Ovary (tissue), 9 donors: Measurements from ENCODE around the gene SINHCAF. TPM values are rescaled to one million over a fixed set of nuclear protein-coding genes. Genes with fewer than 3 reads are reported as not detected.
A peak's percentile ranks its signal among the peaks of the same experiment; 100 is the strongest.
"Not testable (repeated sequence)": the region's sequence is repeated elsewhere in the genome, so short reads cannot be mapped to it uniquely, and the experiment has no call there.

Experiments used
- DNase-seq, 5 donors: peaks; one replicate each; pipeline ENCODE4 v3.0.0-alpha.2; 2019 to 2020
- H3K27ac ChIP-seq, 2 donors: fragments of 200-600 bp; one replicate each; pipeline versions ENCODE4 v1.5.1 to v1.8.0; 2019 to 2022
- H3K27me3 ChIP-seq: fragments of 200-600 bp; one replicate; pipeline ENCODE4 v1.8.0; 2022
- H3K36me3 ChIP-seq: fragments of 200-600 bp; sonication (generic); one replicate; pipeline ENCODE4 v1.5.1; 2019
- H3K4me1 ChIP-seq: one replicate; pipeline ENCODE4 v1.8.1; 2013; ENCODE audit warnings: mild to moderate bottlenecking, moderate library complexity; ENCODE audit not compliant: insufficient read depth
- H3K4me3 ChIP-seq: fragments of 200-600 bp; sonication (generic); one replicate; pipeline ENCODE4 v1.5.1; 2017
- H3K9me3 ChIP-seq, 2 donors: fragments of 200-600 bp in 1 of 2; sonication (generic) in 1 of 2; one replicate each; pipeline versions ENCODE4 v1.5.1 to v1.8.1; 2013 to 2019; ENCODE audit warnings: mild to moderate bottlenecking in 1 of 2, moderate library complexity in 1 of 2
- CTCF ChIP-seq, 3 donors: fragments of 450-650 bp in 2 of 3; fragments of 200-600 bp in 1 of 3; IDR thresholded peaks; one replicate each; pipeline versions ENCODE4 v1.5.1 to v1.8.0; 2016 to 2022; ENCODE audit warnings: antibody characterized with exemption in 3 of 3, mild to moderate bottlenecking in 1 of 3
- EP300 ChIP-seq: sonication (generic); formaldehyde crosslinking; IDR thresholded peaks from one replicate; pipeline ENCODE4 v1.6.1; 2017; ENCODE audit warnings: antibody characterized with exemption
- POLR2A ChIP-seq: fragments of 450-650 bp; IDR thresholded peaks from one replicate; pipeline ENCODE4 v1.6.1; 2017; ENCODE audit warnings: antibody characterized with exemption, mild to moderate bottlenecking, moderate library complexity
- WGBS, 3 donors: extraction: QIAGEN DNeasy Blood & Tissue Kit in 1 of 3; methylation state at CpG; one replicate each; pipeline versions ENCODE4 v1.1.5 to v1.1.7; 2013 to 2017; 5-methylcytosine and 5-hydroxymethylcytosine counted together
- intact Hi-C, 4 donors: fragments of 100-400 bp; cut with DNase I; formaldehyde crosslinking; loops; one replicate each; pipeline versions ENCODE4 v1.11.0 to v1.15.1; 2022 to 2023
- polyA plus RNA-seq, 2 donors: library from polyadenylated mRNA; stranded (reverse); fragments of 200-250 nt in 1 of 2; fragments of 350-450 nt in 1 of 2; fragmentation: Illumina TruSeq in 1 of 2; extraction: RNeasy Lipid Tissue Mini Kit (QIAGEN cat#74804) in 1 of 2; gene quantifications; one replicate each; pipeline ENCODE4 v1.2.3, GENCODE V29; 2013 to 2014
- total RNA-seq, 7 donors: library from RNA; depleted of rRNA in 2 of 7; stranded (reverse); fragments of >200 nt in 2 of 7; fragmentation: NEBNext Ultra II Directional in 3 of 7; extraction: Animal tissue kit (Norgen Biotek cat#: 25700) in 3 of 7; gene quantifications; one replicate each; pipeline versions ENCODE4 v1.1.0 to v1.2.4, GENCODE V29; 2016 to 2023
- donor health status: DM: no; HTN: no; CAD: no; lungs with moderate emphysema.
- donor health status: DM: no; HTN: no; CAD: no.
- donor health status: Bipolar disorder and iron deficiency.
- donor health status: DM: yes; HTN: yes; CAD: no.
- donor health status: DM: no; HTN: no; CAD: no.
- donor health status: DM: yes; HTN: yes; CAD: no.

Gene SINHCAF
- total and polyA plus RNA-seq, 9 donors = 40.7 to 86.0 (median 59.0) TPM

GRCh38 chr12:31245822-31246469, 80.0 kb downstream of the SINHCAF start:
- Histone ChIP-seq H3K9me3 (no peaks in the 10 kb centered on the region), H3K4me3 (no peak overlapping the region), H3K27ac (no peak overlapping the region), H3K27me3 (no peaks in the 10 kb centered on the region), H3K36me3 (no peaks in the 10 kb centered on the region), H3K4me1 (no peaks in the 10 kb centered on the region)
- DNase-seq = no peak
- no peak for TF ChIP-seq EP300
- TF ChIP-seq POLR2A = no peak
- TF ChIP-seq CTCF (IDR thresholded peaks at IDR 0.05) = no peak
- intact Hi-C loops = loop anchor here in 1 of 4 donors (10.0 kb wide), 1 partner anchor 391 kb away; no protein-coding TSS in a partner anchor
- WGBS, 3 donors = 84 to 86% (median 85%) methylated on average over 15 of the region's 15 CpGs

DNA sequence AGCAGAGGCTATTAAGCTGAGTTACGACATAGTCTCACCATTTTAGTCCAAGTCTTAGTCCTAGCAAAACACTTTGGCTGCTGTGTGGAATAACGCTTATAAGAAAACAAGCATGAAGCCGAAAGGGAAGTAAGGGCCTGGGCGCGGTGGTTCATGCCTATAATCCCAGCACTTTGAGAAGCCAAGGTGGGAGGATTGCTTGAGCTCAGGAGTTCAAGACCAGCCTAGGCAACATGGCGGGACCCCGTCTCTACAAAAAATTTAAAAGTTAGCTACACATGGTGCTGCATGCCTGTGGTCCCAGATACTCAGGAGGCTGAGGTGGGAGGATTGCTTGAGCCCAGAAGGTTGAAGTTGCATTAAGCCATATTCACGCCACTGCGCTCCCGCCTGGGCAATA, 83.5 kb downstream of the SINHCAF start:
- H3K9me3 ChIP-seq, H3K27ac ChIP-seq, H3K4me3 ChIP-seq, H3K4me1 ChIP-seq, H3K27me3 ChIP-seq, H3K36me3 ChIP-seq, DNase-seq: not testable (repeated sequence)
- WGBS, 3 donors = 98% methylated on average over 10 of the region's 10 CpGs
- intact Hi-C loops = loop anchor here in 1 of 4 donors (10.0 kb wide), 1 partner anchor 388 kb away; no protein-coding TSS in a partner anchor

DNA sequence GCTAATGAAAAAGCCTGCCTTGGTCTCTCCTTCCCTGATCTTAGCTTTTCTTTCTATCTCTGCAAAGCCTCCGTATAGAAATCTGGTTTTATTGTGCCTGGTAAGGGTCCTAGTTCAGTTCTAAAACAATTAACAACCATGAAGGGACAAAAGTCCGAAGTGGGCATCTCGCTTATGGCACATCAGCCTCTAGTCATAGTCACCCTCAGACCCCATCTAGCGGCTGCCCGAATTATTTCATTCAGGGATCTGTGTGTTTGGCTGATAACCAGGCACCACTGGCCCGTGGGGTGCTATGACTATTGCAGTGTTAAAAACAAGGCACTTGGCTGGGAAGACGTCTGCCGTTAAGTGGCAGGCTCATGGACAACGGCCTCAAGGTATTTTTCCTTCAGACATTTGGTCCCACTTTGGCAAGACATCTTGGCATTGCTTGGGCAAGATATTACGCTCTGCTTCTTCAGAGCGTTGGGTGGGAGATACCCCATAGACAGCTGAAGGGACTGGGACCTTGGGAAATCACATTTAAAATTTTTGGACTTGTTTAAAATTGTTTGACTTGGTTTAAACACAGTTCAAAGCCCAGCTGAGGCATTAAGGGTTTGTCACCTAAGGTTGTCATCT, 87.1 kb downstream of the SINHCAF start:
- TF ChIP-seq CTCF (IDR thresholded peaks at IDR 0.05) (peak; percentile 19 to 38 (median 29)), POLR2A (no peak)
- H3K36me3 ChIP-seq = no peaks in the 10 kb centered on the region
- DNase-seq = peak; percentile 37 to 57 (median 48)
- no peaks in the 10 kb centered on the region for H3K27me3 ChIP-seq
- intact Hi-C loops = no loop called here
- WGBS, 3 donors = 18 to 25% (median 19%) methylated on average over 11 of the region's 11 CpGs
- no peak overlapping the region for H3K4me3 ChIP-seq
- no peak overlapping the region for H3K27ac ChIP-seq
- H3K4me1 ChIP-seq = no peaks in the 10 kb centered on the region
- no peaks in the 10 kb centered on the region for H3K9me3 ChIP-seq

DNA sequence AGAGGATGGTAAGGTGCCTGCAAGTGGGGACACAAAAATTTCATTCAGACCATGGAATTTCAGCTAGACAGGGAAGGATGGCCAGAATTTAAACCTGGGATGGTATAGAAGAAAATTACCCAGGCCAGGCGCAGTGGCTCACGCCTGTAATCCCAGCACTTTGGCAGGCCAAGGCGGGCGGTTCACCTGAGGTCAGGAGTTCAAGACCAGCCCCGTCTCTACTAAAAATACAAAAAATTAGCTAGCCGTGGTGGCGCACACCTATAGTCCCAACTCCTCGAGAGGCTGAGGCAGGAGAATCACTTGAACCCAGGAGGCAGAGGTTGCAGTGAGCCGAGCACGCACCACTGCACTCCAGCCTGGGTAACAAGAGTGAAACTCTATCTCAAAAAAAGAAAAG, 87.6 kb downstream of the SINHCAF start:
- H3K36me3 ChIP-seq, H3K27ac ChIP-seq, H3K9me3 ChIP-seq, H3K4me3 ChIP-seq, DNase-seq, H3K27me3 ChIP-seq, intact Hi-C loops, H3K4me1 ChIP-seq: not testable (repeated sequence)
- WGBS, 3 donors = 54 to 71% (median 55%) methylated on average over 10 of the region's 10 CpGs

- WGBS, 3 donors = 82 to 87% (median 84%) methylated on average over 11 of the region's 11 CpGs
- no peak for DNase-seq
- Histone ChIP-seq H3K9me3 (no peaks in the 10 kb centered on the region), H3K27ac (no peak overlapping the region), H3K4me1 (no peaks in the 10 kb centered on the region), H3K36me3 (no peaks in the 10 kb centered on the region), H3K4me3 (no peak overlapping the region), H3K27me3 (no peaks in the 10 kb centered on the region)
- intact Hi-C loops = no loop called here
- no peak for TF ChIP-seq EP300
- TF ChIP-seq POLR2A = no peak
- no peak for TF ChIP-seq CTCF (IDR thresholded peaks at IDR 0.05)
Observed at GRCh38 chr12:31236998-31237637, 88.8 kb downstream of the SINHCAF start.
